Smooth muscle cell (in vitro differentiated cells): Measurements from ENCODE around the gene BAIAP2L1. TPM values are rescaled to one million over a fixed set of nuclear protein-coding genes. Genes with fewer than 3 reads are reported as not detected.

ENCODE experiments used
- DNase-seq: peaks from one replicate; lab custom pipeline; 2025; ENCODE audit not compliant: unreplicated experiment; lab: John Stamatoyannopoulos, UW
- H2AFZ ChIP-seq: fragments of 200-600 bp; sonication (generic); 2 replicates; pipeline ENCODE4 v1.6.0; 2016; ENCODE audit warnings: antibody characterized with exemption, low read depth, mild to moderate bottlenecking
- H3F3A ChIP-seq: fragments of 200-600 bp; sonication (generic); 2 replicates; pipeline ENCODE4 v1.6.0; 2017; ENCODE audit warnings: antibody characterized with exemption, low read depth
- H3K27ac ChIP-seq: fragments of 200-600 bp; sonication (generic); 2 replicates; pipeline ENCODE4 v1.5.1; 2016; ENCODE audit warnings: low read depth, mild to moderate bottlenecking
- H3K27me3 ChIP-seq: fragments of 200-600 bp; sonication (generic); 2 replicates; pipeline ENCODE4 v1.6.1; 2016; ENCODE audit warnings: low read depth, mild to moderate bottlenecking
- H3K36me3 ChIP-seq: fragments of 200-600 bp; sonication (generic); 2 replicates; pipeline ENCODE4 v1.5.1; 2016; ENCODE audit warnings: low read depth
- H3K4me1 ChIP-seq: fragments of 200-600 bp; sonication (generic); 2 replicates; pipeline ENCODE4 v1.5.1; 2016; ENCODE audit warnings: low read depth
- H3K4me2 ChIP-seq: fragments of 200-600 bp; sonication (generic); 2 replicates; pipeline ENCODE4 v1.6.0; 2016; ENCODE audit warnings: mild to moderate bottlenecking
- H3K4me3 ChIP-seq: fragments of 200-600 bp; sonication (generic); 2 replicates; pipeline ENCODE4 v1.5.1; 2016; ENCODE audit warnings: mild to moderate bottlenecking
- H3K79me2 ChIP-seq: fragments of 200-600 bp; sonication (generic); 2 replicates; pipeline ENCODE4 v1.6.0; 2016; ENCODE audit warnings: low read depth, mild to moderate bottlenecking
- H3K9ac ChIP-seq: fragments of 200-600 bp; sonication (generic); 2 replicates; pipeline ENCODE4 v1.6.0; 2016; ENCODE audit warnings: low read depth
- H3K9me3 ChIP-seq: fragments of 200-600 bp; sonication (generic); replicated peaks from 2 replicates; pipeline ENCODE4 v1.5.1; 2016; ENCODE audit warnings: low read depth
- H4K20me1 ChIP-seq: fragments of 200-600 bp; sonication (generic); 2 replicates; pipeline ENCODE4 v1.6.0; 2016; ENCODE audit warnings: low read depth
- CTCF ChIP-seq: fragments of 200-600 bp; sonication (generic); IDR thresholded peaks from 2 replicates; pipeline ENCODE4 v1.5.1; 2017; ENCODE audit warnings: borderline replicate concordance, mild to moderate bottlenecking, antibody characterized with exemption; ENCODE audit not compliant: insufficient read depth, poor library complexity, severe bottlenecking
- WGBS: methylation state at CpG from one replicate; pipeline ENCODE4 v1.1.7; 2016; ENCODE audit warnings: low lambda C conversion rate; 5-methylcytosine and 5-hydroxymethylcytosine counted together
- polyA plus RNA-seq: library from polyadenylated mRNA; unstranded; fragments of >200 nt; fragmentation: Nextera tagmentation; extraction: Ambion mirVana; gene quantifications from 2 replicates; pipeline ENCODE4 v1.2.1, GENCODE V29; 2016
- total RNA-seq: library from RNA; depleted of rRNA; stranded (reverse); fragments of >200 nt; gene quantifications from 2 replicates; pipeline ENCODE4 v1.2.3, GENCODE V29; 2014

BAIAP2L1 gene
- total and polyA plus RNA-seq, 2 experiments from 2014 or later: 45.0 to 55.1 TPM

- H4K20me1 ChIP-seq: peaks cover 59% of the 10 kb centered on the region
- TF ChIP-seq CTCF: no peak
- H3K36me3 ChIP-seq: no peaks in the 10 kb centered on the region
- no peak for DNase-seq
- WGBS: 23% methylated on average over 15 of the region's 15 CpGs
- no peaks in the 10 kb centered on the region for H3K79me2 ChIP-seq
- no peaks in the 10 kb centered on the region for H3K27me3 ChIP-seq
- H3F3A ChIP-seq: peaks cover 3% of the 10 kb centered on the region
- no peaks in the 10 kb centered on the region for H3K9me3 ChIP-seq
- H3K4me3 ChIP-seq: no peak overlapping the region
- no peak overlapping the region for H2AFZ ChIP-seq
- H3K4me2 ChIP-seq: peak overlapping the region; percentile 53
- no peak overlapping the region for H3K9ac ChIP-seq
- peaks cover 12% of the 10 kb centered on the region for H3K4me1 ChIP-seq
- H3K27ac ChIP-seq: peak overlapping the region; percentile 26
These were observed 97.0 kb downstream of the BAIAP2L1 start for GRCh38 chr7:98303906-98304305.

- Histone ChIP-seq H3F3A (peaks cover 3% of the 10 kb centered on the region), H3K27ac (peak overlapping the region; percentile 26), H3K27me3 (no peaks in the 10 kb centered on the region), H2AFZ (no peak overlapping the region), H3K79me2 (no peaks in the 10 kb centered on the region), H3K4me2 (peak overlapping the region; percentile 53), H3K4me1 (peaks cover 12% of the 10 kb centered on the region), H4K20me1 (peaks cover 64% of the 10 kb centered on the region), H3K36me3 (no peaks in the 10 kb centered on the region), H3K4me3 (no peak overlapping the region), H3K9me3 (no peaks in the 10 kb centered on the region), H3K9ac (no peak overlapping the region)
- DNase-seq: no peak
- no peak for TF ChIP-seq CTCF
- 58% methylated on average over 19 of the region's 19 CpGs for WGBS
These were observed 97.6 kb downstream of the BAIAP2L1 start for GRCh38 chr7:98303176-98303865.

GRCh38 chr7:98301693-98302470 is 99.0 kb downstream of the BAIAP2L1 start:
- Histone ChIP-seq H3K4me2 (no peak overlapping the region), H3K79me2 (no peaks in the 10 kb centered on the region), H3K4me3 (no peak overlapping the region), H3K27me3 (no peaks in the 10 kb centered on the region), H3K4me1 (peaks cover 12% of the 10 kb centered on the region), H3F3A (peaks cover 8% of the 10 kb centered on the region), H3K9ac (no peak overlapping the region), H3K36me3 (no peaks in the 10 kb centered on the region), H3K27ac (no peak overlapping the region), H4K20me1 (peaks cover 78% of the 10 kb centered on the region), H2AFZ (no peak overlapping the region), H3K9me3 (no peaks in the 10 kb centered on the region)
- no peak for DNase-seq
- WGBS: 94% methylated on average over 20 of the region's 22 CpGs
- no peak for TF ChIP-seq CTCF
